Right ventricle myocardium inferior (tissue), 1 donor: ENCODE results near the gene APBB1IP. TPM values are rescaled to one million over a fixed set of nuclear protein-coding genes. Genes with fewer than 3 reads are reported as not detected.
"Not testable (repeated sequence)": the region's sequence is repeated elsewhere in the genome, so short reads cannot be mapped to it uniquely, and the experiment has no call there.

Source experiments
- ATAC-seq: fragments of 200-7000 bp; cut with Tn5 transposase; one replicate; pipeline ENCODE4 v1.9.1; 2020; ENCODE audit warnings: mild to moderate bottlenecking, moderate library complexity
- DNase-seq: peaks from one replicate; pipeline ENCODE4 v3.0.0; 2021; ENCODE audit errors: missing footprints
- intact Hi-C: fragments of 100-400 bp; cut with DNase I; formaldehyde crosslinking; loops from one replicate; pipeline ENCODE4 v1.11.0; 2022
- total RNA-seq: library from RNA; stranded (reverse); fragmentation: NEBNext Ultra II Directional; extraction: Animal tissue kit (Norgen Biotek cat#: 25700); gene quantifications from one replicate; pipeline ENCODE4 v1.2.1, GENCODE V29; 2021
- donor health status: DM: no; HTN: yes; CAD: no; lungs with severe emphysema.

Gene APBB1IP
- total RNA-seq, 1 donor from 2014 or later, result 4.8 TPM

GRCh38 chr10:26439406-26440087 is 1.4 kb downstream of the APBB1IP start:
- DNase-seq, result no peak
- intact Hi-C loops, result no loop called here
- no peak for ATAC-seq

- no peak for ATAC-seq
- intact Hi-C loops, result no loop called here
- no peak for DNase-seq
Observed at GRCh38 chr10:26440088-26440470, 1.9 kb downstream of the APBB1IP start.

GRCh38 chr10:26441491-26442214 is 3.5 kb downstream of the APBB1IP start:
- intact Hi-C loops, result no loop called here
- ATAC-seq (no peak), DNase-seq (no peak)

- ATAC-seq (no peak), DNase-seq (no peak)
- intact Hi-C loops, result no loop called here
Observed at GRCh38 chr10:26445411-26446031, 7.4 kb downstream of the APBB1IP start.

GRCh38 chr10:26446258-26446657 is 8.1 kb downstream of the APBB1IP start:
- intact Hi-C loops, result no loop called here
- no peak for DNase-seq
- ATAC-seq, result no peak

- intact Hi-C loops, result no loop called here
- DNase-seq (no peak), ATAC-seq (no peak)
Observed at GRCh38 chr10:26448292-26448691, 10.2 kb downstream of the APBB1IP start.

GRCh38 chr10:26448706-26449435 is 10.7 kb downstream of the APBB1IP start:
- ATAC-seq (no peak), DNase-seq (no peak)
- intact Hi-C loops, result no loop called here

GRCh38 chr10:26449726-26450125 is 11.6 kb downstream of the APBB1IP start:
- intact Hi-C loops, result no loop called here
- ATAC-seq (no peak), DNase-seq (no peak)

GRCh38 chr10:26451903-26452302 is 13.8 kb downstream of the APBB1IP start:
- intact Hi-C loops, result no loop called here
- no peak for DNase-seq
- ATAC-seq, result no peak

GRCh38 chr10:26453850-26454249 is 15.7 kb downstream of the APBB1IP start:
- no peak for ATAC-seq
- intact Hi-C loops, result no loop called here
- DNase-seq, result no peak

GRCh38 chr10:26454891-26455290 is 16.8 kb downstream of the APBB1IP start:
- no peak for ATAC-seq
- intact Hi-C loops, result no loop called here

GRCh38 chr10:26455567-26456315 is 17.6 kb downstream of the APBB1IP start:
- DNase-seq (no peak), ATAC-seq (no peak)
- intact Hi-C loops, result no loop called here

More at GRCh38 chr10:26454891-26455290, 16.8 kb downstream of the APBB1IP start:
- DNase-seq, result no peak

- DNase-seq, result no peak
- intact Hi-C loops, result no loop called here
- ATAC-seq, result no peak
Observed at GRCh38 chr10:26457088-26457487, 18.9 kb downstream of the APBB1IP start.

- intact Hi-C loops, result no loop called here
- DNase-seq (no peak), ATAC-seq (no peak)
Observed at GRCh38 chr10:26460736-26461135, 22.6 kb downstream of the APBB1IP start.

GRCh38 chr10:26463986-26464385 is 25.8 kb downstream of the APBB1IP start:
- no peak for ATAC-seq
- DNase-seq, result no peak
- intact Hi-C loops, result no loop called here

GRCh38 chr10:26464632-26465280 is 26.6 kb downstream of the APBB1IP start:
- no peak for ATAC-seq
- intact Hi-C loops, result no loop called here
- no peak for DNase-seq

GRCh38 chr10:26466531-26466930 is 28.4 kb downstream of the APBB1IP start:
- ATAC-seq, DNase-seq, intact Hi-C loops: not testable (repeated sequence)

- DNase-seq, result no peak
- intact Hi-C loops, result no loop called here
- no peak for ATAC-seq
Observed at GRCh38 chr10:26467639-26468038, 29.5 kb downstream of the APBB1IP start.
